ENCODE results near the gene FAM193A. TPM values are rescaled to one million over a fixed set of nuclear protein-coding genes. Genes with fewer than 3 reads are reported as not detected.
"Not testable (repeated sequence)": the region's sequence is repeated elsewhere in the genome, so short reads cannot be mapped to it uniquely, and the experiment has no call there.

FAM193A gene
- polyA plus RNA-seq, 1 donor, result 31.3 TPM

GRCh38 chr4:2572866-2573265, 36.4 kb downstream of the FAM193A start:
- DNase-seq, result no peak

- no peak for DNase-seq
Measured at GRCh38 chr4:2574009-2574408, 37.6 kb downstream of the FAM193A start.

GRCh38 chr4:2574863-2575262, 38.4 kb downstream of the FAM193A start:
- no peak for DNase-seq

GRCh38 chr4:2576290-2576689, 39.8 kb downstream of the FAM193A start:
- no peak for DNase-seq

- no peak for DNase-seq
Measured at GRCh38 chr4:2578106-2578505, 41.7 kb downstream of the FAM193A start.

- no peak for DNase-seq
Measured at GRCh38 chr4:2579910-2580309, 43.5 kb downstream of the FAM193A start.

GRCh38 chr4:2583092-2583491, 46.6 kb downstream of the FAM193A start:
- no peak for DNase-seq

GRCh38 chr4:2583517-2583916, 47.1 kb downstream of the FAM193A start:
- DNase-seq, result no peak

GRCh38 chr4:2586502-2586901, 50.1 kb downstream of the FAM193A start:
- DNase-seq, result no peak

- DNase-seq, result no peak
Measured at GRCh38 chr4:2587213-2587823, 50.9 kb downstream of the FAM193A start.

- DNase-seq, result no peak
Measured at GRCh38 chr4:2588259-2588658, 51.8 kb downstream of the FAM193A start.

- DNase-seq, result no peak
Measured at GRCh38 chr4:2591189-2591588, 54.7 kb downstream of the FAM193A start.

GRCh38 chr4:2592014-2592413, 55.6 kb downstream of the FAM193A start:
- DNase-seq, result not testable (repeated sequence)

GRCh38 chr4:2592572-2592971, 56.1 kb downstream of the FAM193A start:
- no peak for DNase-seq

GRCh38 chr4:2593003-2593402, 56.6 kb downstream of the FAM193A start:
- DNase-seq, result no peak

- no peak for DNase-seq
Measured at GRCh38 chr4:2595436-2595835, 59.0 kb downstream of the FAM193A start.

- DNase-seq, result no peak
Measured at GRCh38 chr4:2595952-2596552, 59.6 kb downstream of the FAM193A start.

- DNase-seq, result no peak
Measured at GRCh38 chr4:2596611-2597010, 60.2 kb downstream of the FAM193A start.

- DNase-seq, result no peak
Measured at GRCh38 chr4:2598511-2599303, 62.3 kb downstream of the FAM193A start.

- DNase-seq, result no peak
Measured at GRCh38 chr4:2599304-2599654, 62.8 kb downstream of the FAM193A start.

GRCh38 chr4:2600878-2601277, 64.4 kb downstream of the FAM193A start:
- DNase-seq, result no peak

- no peak for DNase-seq
Measured at GRCh38 chr4:2604614-2605013, 68.2 kb downstream of the FAM193A start.

GRCh38 chr4:2606960-2607506, 70.6 kb downstream of the FAM193A start:
- no peak for DNase-seq

Measured in left kidney (tissue), 2 donors.